ENCODE data around the gene TSSK1B.
"Not testable (repeated sequence)": the region's sequence is repeated elsewhere in the genome, so short reads cannot be mapped to it uniquely, and the experiment has no call there.

Gene TSSK1B

GRCh38 chr5:113434889-113435288, at the start of gene TSSK1B:
TSS of gene TSSK1B (minus strand) at chr5:113434989. CDS start at chr5:113434839, 150 bp downstream.
- no peak within 1 kb of the TSS for H3K27ac ChIP-seq
- no peak for TF ChIP-seq ZFX (IDR thresholded peaks at IDR 0.05)
- no peak for TF ChIP-seq CTCF (conservative IDR thresholded peaks at IDR 0.05)

DNA sequence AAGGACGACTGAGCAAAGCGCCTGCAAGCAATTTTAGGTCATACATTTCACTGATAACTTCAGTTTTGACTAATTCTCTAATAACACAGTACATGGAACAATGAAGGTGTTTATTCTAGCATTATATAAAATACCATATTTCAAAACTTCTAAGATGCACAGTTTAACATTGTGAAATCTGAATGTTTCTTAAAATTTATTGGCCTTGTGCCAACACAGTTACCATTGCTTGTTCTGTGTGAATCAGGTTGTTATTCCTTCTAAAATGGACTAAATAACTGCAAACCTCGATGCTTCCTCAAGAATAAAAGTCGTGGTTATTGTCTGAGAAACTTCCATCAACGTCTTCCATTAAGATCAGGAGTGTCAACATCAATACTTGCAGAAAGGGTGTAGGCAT, 45.5 kb upstream of the TSSK1B start:
- no peak overlapping the region for H3K27ac ChIP-seq

DNA sequence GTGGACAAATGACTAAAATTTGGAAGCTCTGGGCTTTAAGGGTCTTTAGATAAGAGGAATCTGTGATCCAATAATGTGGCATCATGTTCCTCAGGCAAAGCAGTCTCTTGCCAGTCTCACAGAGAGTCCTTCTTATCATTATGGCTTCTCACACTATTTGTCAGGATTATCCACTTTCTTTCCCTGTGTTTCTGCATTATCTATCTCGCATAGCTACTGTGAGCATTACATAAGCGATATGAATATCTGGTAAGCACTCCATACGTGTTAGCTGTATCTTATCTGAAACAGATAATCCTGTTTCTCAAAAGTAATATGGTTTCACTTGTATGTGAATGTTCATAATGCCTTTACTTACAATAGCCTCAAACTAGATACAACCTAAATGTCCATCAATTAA, 43.9 kb upstream of the TSSK1B start:
- TF ChIP-seq CTCF (conservative IDR thresholded peaks at IDR 0.05) (no peak), ZFX (IDR thresholded peaks at IDR 0.05) (no peak)
- H3K27ac ChIP-seq: no peak overlapping the region

More for the DNA sequence above, 45.5 kb upstream of the TSSK1B start:
- TF ChIP-seq CTCF (conservative IDR thresholded peaks at IDR 0.05) (no peak), ZFX (IDR thresholded peaks at IDR 0.05) (no peak)

GRCh38 chr5:113474100-113474728, 39.4 kb upstream of the TSSK1B start:
- H3K27ac ChIP-seq: no peak overlapping the region
- no peak for TF ChIP-seq ZFX (IDR thresholded peaks at IDR 0.05)
- TF ChIP-seq CTCF (conservative IDR thresholded peaks at IDR 0.05): no peak

- no peak for TF ChIP-seq CTCF (conservative IDR thresholded peaks at IDR 0.05)
- no peak for TF ChIP-seq ZFX (IDR thresholded peaks at IDR 0.05)
- H3K27ac ChIP-seq: no peak overlapping the region
These were observed 28.2 kb upstream of the TSSK1B start for GRCh38 chr5:113463032-113463431.

DNA sequence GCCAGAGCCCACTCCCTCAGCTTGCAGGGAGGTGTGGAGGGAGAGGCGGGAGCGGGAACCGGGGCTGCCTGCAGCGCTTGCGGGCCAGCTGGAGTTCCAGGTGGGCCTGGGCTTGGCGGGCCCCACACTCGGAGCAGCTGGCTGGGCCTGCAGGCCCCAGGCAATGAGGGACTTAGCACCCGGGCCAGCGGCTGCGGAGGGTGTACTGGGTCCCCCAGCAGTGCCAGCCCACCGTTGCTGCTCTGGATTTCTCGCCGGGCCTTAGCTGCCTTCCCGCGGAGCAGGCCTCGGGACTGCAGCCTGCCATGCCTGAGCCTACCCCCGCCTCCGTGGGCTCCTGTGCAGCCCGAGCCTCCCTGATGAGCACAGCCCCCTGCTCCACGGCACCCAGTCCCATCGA, 22.3 kb upstream of the TSSK1B start:
- not testable (repeated sequence) for H3K27ac ChIP-seq

DNA sequence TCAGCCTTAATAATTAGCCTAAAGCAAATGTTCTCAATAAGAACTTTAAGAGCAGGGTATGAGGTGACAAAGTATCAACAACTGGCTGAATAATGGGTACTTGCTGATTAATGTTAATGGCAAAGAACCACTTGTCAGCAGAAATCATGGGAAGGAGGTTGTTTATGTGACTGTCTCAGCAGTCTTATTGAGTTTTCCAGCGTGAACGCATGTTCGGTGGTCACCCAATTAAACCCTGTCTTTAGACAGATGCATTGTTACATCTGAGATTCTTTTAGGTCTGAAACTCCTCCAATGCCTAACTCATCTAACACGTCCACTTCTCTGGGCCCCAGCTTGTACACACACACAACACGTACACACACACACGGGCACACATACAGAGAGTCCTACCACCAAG, 18.2 kb upstream of the TSSK1B start:
- no peak overlapping the region for H3K27ac ChIP-seq
- TF ChIP-seq CTCF (conservative IDR thresholded peaks at IDR 0.05) (no peak), ZFX (IDR thresholded peaks at IDR 0.05) (no peak)

- TF ChIP-seq ZFX (IDR thresholded peaks at IDR 0.05) (no peak), CTCF (conservative IDR thresholded peaks at IDR 0.05) (no peak)
- H3K27ac ChIP-seq: no peak overlapping the region
These were observed 17.0 kb upstream of the TSSK1B start for GRCh38 chr5:113451797-113452196.

Data from C4-2B (cell line).